Astrocyte (in vitro differentiated cells and primary cell): ENCODE results near the gene NDUFS3. TPM values are rescaled to one million over a fixed set of nuclear protein-coding genes. Genes with fewer than 3 reads are reported as not detected.

Source experiments
- DNase-seq: peaks from one replicate; pipeline ENCODE4 v3.0.0-alpha.2; 2010; ENCODE audit warnings: low read depth
- FAIRE-seq: peaks from 2 replicates; lab custom pipeline; 2011; peaks lifted over from hg19 to GRCh38; lab: Jason Lieb, UNC
- H2AFZ ChIP-seq: 2 replicates; pipeline ENCODE4 v1.6.0; 2012; ENCODE audit warnings: low read depth, low read length, inconsistent platforms
- H3K27ac ChIP-seq: 2 replicates; pipeline ENCODE4 v1.5.1; 2011; ENCODE audit warnings: low read depth, low read length, inconsistent platforms
- H3K27me3 ChIP-seq: 2 replicates; pipeline ENCODE4 v1.6.0; 2011; ENCODE audit warnings: low read length, inconsistent platforms; ENCODE audit not compliant: insufficient read depth
- H3K36me3 ChIP-seq: 2 replicates; pipeline ENCODE4 v1.5.1; 2011; ENCODE audit warnings: low read length, inconsistent platforms; ENCODE audit not compliant: insufficient read depth
- H3K4me1 ChIP-seq: 2 replicates; pipeline ENCODE4 v1.5.1; 2011; ENCODE audit warnings: low read length, inconsistent platforms; ENCODE audit not compliant: insufficient read depth
- H3K4me2 ChIP-seq: 2 replicates; pipeline ENCODE4 v1.6.0; 2012; ENCODE audit warnings: low read length, inconsistent platforms
- H3K4me3 ChIP-seq: 2 replicates; pipeline ENCODE4 v1.5.1; 2011; ENCODE audit warnings: low read depth, mild to moderate bottlenecking, low read length, inconsistent platforms; ENCODE audit not compliant: insufficient read depth
- H3K79me2 ChIP-seq: 2 replicates; pipeline ENCODE4 v1.6.0; 2012; ENCODE audit warnings: mild to moderate bottlenecking, low read length, inconsistent platforms; ENCODE audit not compliant: insufficient read depth
- H3K9ac ChIP-seq: 2 replicates; pipeline ENCODE4 v1.6.0; 2012; ENCODE audit warnings: mild to moderate bottlenecking, low read length, inconsistent platforms
- H3K9me3 ChIP-seq: 2 replicates; pipeline ENCODE4 v1.5.1; 2012; ENCODE audit warnings: low read depth, mild to moderate bottlenecking, low read length, inconsistent platforms; ENCODE audit not compliant: insufficient read depth
- H4K20me1 ChIP-seq: 2 replicates; pipeline ENCODE4 v1.6.0; 2012; ENCODE audit warnings: low read length, inconsistent platforms; ENCODE audit not compliant: insufficient read depth
- H3K27ac Mint-ChIP-seq: one replicate; pipeline ENCODE4 v1.8.0; 2021; ENCODE audit warnings: mild to moderate bottlenecking, mixed read lengths; ENCODE audit not compliant: unreplicated experiment
- H3K27me3 Mint-ChIP-seq: one replicate; pipeline ENCODE4 v1.8.0; 2021; ENCODE audit warnings: low read depth, mixed read lengths; ENCODE audit not compliant: unreplicated experiment
- H3K36me3 Mint-ChIP-seq: one replicate; pipeline ENCODE4 v1.8.0; 2021; ENCODE audit warnings: low read depth, mixed read lengths; ENCODE audit not compliant: unreplicated experiment
- H3K4me1 Mint-ChIP-seq: one replicate; pipeline ENCODE4 v1.8.0; 2021; ENCODE audit warnings: low read depth, mixed read lengths; ENCODE audit not compliant: unreplicated experiment
- H3K4me3 Mint-ChIP-seq: one replicate; pipeline ENCODE4 v1.8.0; 2021; ENCODE audit warnings: mild to moderate bottlenecking, moderate library complexity, mixed read lengths; ENCODE audit not compliant: unreplicated experiment
- H3K9me3 Mint-ChIP-seq: one replicate; pipeline ENCODE4 v1.8.0; 2021; ENCODE audit warnings: mild to moderate bottlenecking, mixed read lengths; ENCODE audit not compliant: unreplicated experiment
- CTCF ChIP-seq: IDR thresholded peaks from 2 replicates; pipeline ENCODE4 v1.5.1; 2011; ENCODE audit warnings: low read depth, mild to moderate bottlenecking, inconsistent platforms, low read length, moderate library complexity; ENCODE audit not compliant: insufficient read depth
- EZH2 ChIP-seq: IDR thresholded peaks from 2 replicates; pipeline ENCODE4 v1.6.1; 2012; ENCODE audit warnings: mild to moderate bottlenecking, low read length, inconsistent platforms; ENCODE audit not compliant: insufficient read depth
- total RNA-seq: library from RNA; stranded (reverse); gene quantifications from 2 replicates; pipeline ENCODE4 v1.2.1, GENCODE V29; 2021

The NDUFS3 gene
- total RNA-seq, 1 donor from 2014 or later, result 80.7 TPM

- H3K9ac ChIP-seq, result peak overlapping the region; percentile 93
- H3K79me2 ChIP-seq, result peaks cover 54% of the 10 kb centered on the region
- H3K9me3 ChIP-seq, result no peaks in the 10 kb centered on the region
- no peak for TF ChIP-seq CTCF
- TF ChIP-seq EZH2, result no peak
- Mint-ChIP-seq H3K27me3 (no peaks in the 10 kb centered on the region), H3K4me3 (peak overlapping the region; percentile 83), H3K4me1 (no peaks in the 10 kb centered on the region), H3K27ac (no peak overlapping the region), H3K9me3 (no peaks in the 10 kb centered on the region), H3K36me3 (peaks cover 5% of the 10 kb centered on the region)
- no peak for FAIRE-seq
- H2AFZ ChIP-seq, result peak overlapping the region; percentile 92
- peak overlapping the region; percentile 70 for H3K27ac ChIP-seq
- peak overlapping the region; percentile 92 for H3K4me3 ChIP-seq
- no peaks in the 10 kb centered on the region for H3K27me3 ChIP-seq
- peak overlapping the region; percentile 97 for H3K4me2 ChIP-seq
- peaks cover 3% of the 10 kb centered on the region for H3K36me3 ChIP-seq
- H4K20me1 ChIP-seq, result peaks cover 7% of the 10 kb centered on the region
- DNase-seq, result no peak
- H3K4me1 ChIP-seq, result peaks cover 7% of the 10 kb centered on the region
Measured at GRCh38 chr11:47566149-47566698, 12.7 kb upstream of the NDUFS3 start.

GRCh38 chr11:47569646-47570045 lies 9.2 kb upstream of the NDUFS3 start:
- Mint-ChIP-seq H3K36me3 (peaks cover 11% of the 10 kb centered on the region), H3K4me3 (no peak overlapping the region), H3K9me3 (no peaks in the 10 kb centered on the region), H3K27me3 (no peaks in the 10 kb centered on the region), H3K27ac (no peak overlapping the region), H3K4me1 (no peaks in the 10 kb centered on the region)
- DNase-seq, result no peak
- TF ChIP-seq EZH2 (no peak), CTCF (no peak)
- peaks cover 20% of the 10 kb centered on the region for H3K36me3 ChIP-seq
- H3K9me3 ChIP-seq, result no peaks in the 10 kb centered on the region
- H3K4me2 ChIP-seq, result no peak overlapping the region
- H3K4me1 ChIP-seq, result peaks cover 22% of the 10 kb centered on the region
- H3K9ac ChIP-seq, result no peak overlapping the region
- no peak for FAIRE-seq
- no peak overlapping the region for H2AFZ ChIP-seq
- peaks cover 70% of the 10 kb centered on the region for H3K79me2 ChIP-seq
- H3K27ac ChIP-seq, result no peak overlapping the region
- no peaks in the 10 kb centered on the region for H3K27me3 ChIP-seq
- no peak overlapping the region for H3K4me3 ChIP-seq
- peaks cover 24% of the 10 kb centered on the region for H4K20me1 ChIP-seq

GRCh38 chr11:47570651-47571356 lies 8.1 kb upstream of the NDUFS3 start:
- H4K20me1 ChIP-seq, result peaks cover 24% of the 10 kb centered on the region
- H3K36me3 Mint-ChIP-seq, result peaks cover 11% of the 10 kb centered on the region
- no peak overlapping the region for H2AFZ ChIP-seq
- no peak for TF ChIP-seq EZH2
- TF ChIP-seq CTCF, result no peak
- H3K9ac ChIP-seq, result no peak overlapping the region
- H3K79me2 ChIP-seq, result peaks cover 67% of the 10 kb centered on the region
- no peak overlapping the region for H3K27ac Mint-ChIP-seq
- peaks cover 20% of the 10 kb centered on the region for H3K36me3 ChIP-seq
- H3K4me3 ChIP-seq, result no peak overlapping the region
- no peaks in the 10 kb centered on the region for H3K27me3 Mint-ChIP-seq
- no peaks in the 10 kb centered on the region for H3K9me3 Mint-ChIP-seq
- H3K4me3 Mint-ChIP-seq, result no peak overlapping the region
- no peak overlapping the region for H3K27ac ChIP-seq
- no peaks in the 10 kb centered on the region for H3K4me1 Mint-ChIP-seq
- H3K4me1 ChIP-seq, result peaks cover 16% of the 10 kb centered on the region
- no peaks in the 10 kb centered on the region for H3K9me3 ChIP-seq
- H3K27me3 ChIP-seq, result no peaks in the 10 kb centered on the region
- no peak overlapping the region for H3K4me2 ChIP-seq
- FAIRE-seq (no peak), DNase-seq (no peak)
